ENCODE measurements around the gene MT1A. TPM values are rescaled to one million over a fixed set of nuclear protein-coding genes. Genes with fewer than 3 reads are reported as not detected.

The MT1A gene
- polyA plus RNA-seq (ENCODE audit: insufficient read length) = not detected

DNA sequence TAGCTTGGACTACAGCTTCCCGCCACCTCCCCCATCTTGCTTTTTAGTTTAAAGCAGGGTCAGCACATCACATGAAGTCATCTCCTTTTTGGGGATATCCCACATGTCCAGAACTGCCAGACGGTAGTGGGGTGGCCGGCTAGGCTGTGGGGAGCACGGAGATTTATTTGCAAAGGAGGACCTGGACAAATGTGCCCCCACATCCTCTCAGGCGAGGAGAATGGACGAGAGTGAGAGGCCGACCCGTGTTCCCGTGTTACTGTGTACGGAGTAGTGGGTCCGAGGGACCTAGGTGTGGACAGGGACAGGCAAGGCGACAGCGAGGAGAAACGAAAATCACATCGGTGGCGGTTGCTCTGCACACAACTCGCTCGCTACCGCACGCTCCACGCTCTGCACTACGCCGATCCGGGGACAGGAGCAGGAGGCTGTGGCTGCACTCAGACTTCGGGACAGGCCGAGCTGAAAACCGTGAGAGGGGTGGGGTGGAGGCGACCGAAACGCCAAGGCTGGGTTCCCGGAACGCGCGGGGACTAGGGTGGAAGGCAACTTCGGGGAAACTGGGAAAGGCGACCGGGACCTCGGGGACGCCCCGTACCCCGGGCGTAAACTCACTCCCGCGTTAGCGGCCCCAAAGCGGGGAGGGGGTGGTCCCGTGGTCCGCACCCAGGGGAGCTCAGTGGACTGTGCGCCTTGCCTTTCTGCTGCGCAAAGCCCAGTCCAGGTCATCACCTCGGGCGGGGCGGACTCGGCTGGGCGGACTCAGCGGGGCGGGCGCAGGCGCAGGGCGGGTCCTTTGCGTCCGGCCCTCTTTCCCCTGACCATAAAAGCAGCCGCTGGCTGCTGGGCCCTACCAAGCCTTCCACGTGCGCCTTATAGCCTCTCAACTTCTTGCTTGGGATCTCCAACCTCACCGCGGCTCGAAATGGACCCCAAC, at the start of gene MT1A:
MT1A (plus strand) TSS at position 853 of the 937 bp plus-strand sequence; CDS start at position 926, 73 bp downstream.
- DNase-seq = no peak

DNA sequence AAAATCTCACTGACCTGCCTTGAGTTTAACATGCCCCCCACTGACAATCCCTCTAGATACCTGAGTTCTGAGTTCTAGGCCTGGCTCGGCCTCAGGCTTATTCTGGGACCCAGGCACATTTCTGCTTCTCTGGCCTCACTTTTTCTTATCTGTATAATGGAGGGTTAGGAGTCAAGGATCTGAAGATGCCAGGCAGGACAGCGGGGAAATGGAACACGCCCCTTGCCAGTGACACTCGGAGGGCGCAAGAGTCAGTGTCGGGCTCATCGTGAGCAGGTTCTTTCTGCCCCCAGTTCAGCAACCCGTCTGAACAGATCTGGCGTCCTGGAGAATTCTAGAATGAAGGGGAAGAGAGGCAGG, 49.7 kb upstream of the MT1A start:
- DNase-seq = no peak

GRCh38 chr16:56589141-56590039, 49.1 kb upstream of the MT1A start, which contains the start of gene MT3:
Gene MT3 (plus strand): TSS chr16:56589528. CDS start chr16:56589591, 63 bp downstream.
- no peak for DNase-seq

DNA sequence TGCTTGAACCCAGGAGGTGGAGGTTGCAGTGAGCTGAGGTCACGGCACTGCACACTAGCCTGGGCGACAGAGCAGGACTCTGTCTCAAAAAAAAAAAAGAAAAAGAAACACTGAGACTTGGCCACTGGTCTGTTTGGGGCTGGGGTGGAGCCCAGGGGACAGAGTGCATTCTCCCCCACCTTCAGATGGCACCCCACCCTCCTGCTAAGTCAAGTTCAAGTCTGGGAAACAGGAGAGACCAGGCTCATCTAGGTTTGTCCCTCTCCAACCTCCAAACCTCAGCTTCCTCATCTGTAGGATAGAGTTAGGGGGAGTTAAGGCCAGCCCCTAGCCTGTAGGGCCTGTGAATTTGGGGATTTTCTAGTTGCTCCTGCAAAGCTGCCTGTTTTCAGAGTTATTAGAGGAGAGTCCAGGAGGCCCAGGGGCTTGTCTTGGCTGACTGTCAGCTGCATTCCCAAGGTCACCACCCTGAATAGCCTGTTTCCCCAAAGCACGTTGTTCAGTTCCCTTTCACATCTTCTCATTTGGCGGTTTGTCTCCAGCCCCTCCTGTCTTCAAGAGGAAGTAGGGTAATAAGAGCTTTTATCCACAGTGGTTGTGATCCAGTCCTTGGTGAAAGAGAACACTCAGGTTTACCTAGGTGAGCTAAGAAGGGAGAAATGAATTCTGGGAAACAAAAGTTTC, 46.9 kb upstream of the MT1A start:
- DNase-seq = no peak

DNA sequence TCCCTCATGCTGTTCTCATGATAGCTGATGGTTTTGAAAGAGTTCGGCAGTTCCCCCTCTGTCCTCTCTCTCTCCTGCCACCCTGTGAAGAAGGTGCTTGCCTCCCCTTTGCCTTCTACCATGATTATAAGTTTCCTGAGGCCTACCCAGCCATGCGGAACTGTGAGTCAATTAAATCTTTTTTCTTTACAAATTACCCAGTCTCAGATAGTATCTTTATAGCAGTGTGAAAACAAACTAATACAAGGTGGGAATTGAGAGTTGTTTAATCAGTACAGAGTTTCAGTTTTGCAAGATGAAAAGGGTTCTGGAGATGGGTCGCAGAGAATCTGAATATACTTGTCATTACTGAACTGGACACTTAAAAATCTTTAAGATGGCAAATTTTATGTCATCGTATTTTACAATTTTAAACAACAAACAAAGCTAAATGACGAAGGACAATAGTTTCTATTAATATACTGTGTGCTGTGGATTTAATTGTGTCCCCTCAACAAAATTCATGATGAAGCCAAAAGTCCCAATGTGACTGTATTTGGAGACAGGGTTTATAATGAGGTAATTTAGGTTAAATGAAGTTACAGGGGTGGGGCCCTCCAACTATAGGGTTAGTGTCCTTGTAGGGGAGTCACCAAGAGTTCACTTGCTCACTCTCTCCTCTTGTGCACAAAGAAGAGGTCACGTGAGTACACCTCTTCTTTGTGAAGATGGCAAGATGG, 44.7 kb upstream of the MT1A start:
- no peak for DNase-seq

DNA sequence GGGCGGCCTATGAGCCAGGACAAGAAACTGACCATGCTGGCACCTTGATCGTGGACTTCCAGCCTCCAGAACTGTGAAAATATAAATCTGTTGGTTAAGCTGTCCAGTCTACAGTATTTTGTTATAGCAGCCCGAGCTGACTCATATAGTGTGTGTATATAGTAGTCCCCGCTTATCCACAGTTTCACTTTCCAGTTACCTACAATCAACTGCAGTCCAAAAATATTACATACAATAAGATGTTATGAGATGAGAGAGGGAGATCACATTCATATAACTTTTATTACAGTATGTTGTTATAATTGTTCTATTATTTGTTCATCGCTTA, 44.2 kb upstream of the MT1A start:
- DNase-seq = no peak

DNA sequence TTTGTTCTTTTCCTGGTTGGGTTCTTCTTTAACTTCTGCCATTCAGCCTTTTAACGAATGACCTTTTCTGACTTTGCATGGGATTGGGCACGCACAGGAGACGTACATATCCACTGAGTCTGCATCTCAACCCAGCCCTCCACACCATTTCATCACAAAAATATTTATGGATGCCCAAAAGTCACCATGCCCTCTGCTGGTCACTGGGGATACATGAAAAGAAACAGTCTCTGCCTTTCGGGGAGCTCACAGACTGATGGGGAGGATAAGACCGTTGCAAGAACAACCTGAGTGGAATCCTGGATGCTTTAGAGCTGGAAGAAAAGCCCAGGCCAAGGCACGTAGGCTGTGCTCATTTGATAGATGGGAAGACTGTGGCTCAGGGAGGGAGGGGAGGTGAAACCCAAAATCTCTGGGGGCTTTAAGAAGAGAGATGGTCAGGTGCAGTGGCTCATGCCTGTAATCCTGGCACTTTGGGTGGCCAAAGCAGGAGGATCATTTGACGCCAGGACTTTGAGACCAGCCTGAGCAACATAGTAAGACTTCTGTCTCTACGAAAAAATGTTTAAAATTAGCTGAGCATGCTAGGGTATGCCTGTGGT, 38.0 kb upstream of the MT1A start:
- no peak for DNase-seq

DNA sequence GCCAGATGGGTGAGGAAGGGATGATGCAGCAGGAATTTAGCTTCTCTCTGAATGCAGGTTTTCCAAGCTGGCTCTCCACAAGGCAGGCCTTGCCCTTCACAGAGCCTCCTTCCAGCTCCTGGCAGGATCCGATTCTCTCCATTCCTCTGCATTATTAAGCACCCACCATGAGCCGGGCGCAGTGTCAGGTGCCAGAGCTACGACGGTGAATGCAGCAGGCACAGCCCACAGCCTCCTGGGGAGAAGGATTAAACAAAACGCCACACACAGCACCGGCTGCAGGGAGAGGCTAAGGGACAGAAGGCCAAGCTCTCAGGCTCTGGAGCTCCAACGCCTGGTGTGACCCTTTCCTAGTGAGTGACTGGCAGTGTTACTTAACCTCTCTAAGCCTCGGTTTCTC, 37.1 kb upstream of the MT1A start:
- DNase-seq = no peak

- no peak for DNase-seq
These were observed 34.9 kb upstream of the MT1A start for GRCh38 chr16:56603589-56603988.

GRCh38 chr16:56604966-56605365, 33.5 kb upstream of the MT1A start:
- DNase-seq = no peak

GRCh38 chr16:56605475-56605874, 33.0 kb upstream of the MT1A start:
- DNase-seq = no peak

- no peak for DNase-seq
These were observed 32.4 kb upstream of the MT1A start for GRCh38 chr16:56606071-56606475.

- DNase-seq = no peak
These were observed 31.9 kb upstream of the MT1A start for GRCh38 chr16:56606476-56607108.

DNA sequence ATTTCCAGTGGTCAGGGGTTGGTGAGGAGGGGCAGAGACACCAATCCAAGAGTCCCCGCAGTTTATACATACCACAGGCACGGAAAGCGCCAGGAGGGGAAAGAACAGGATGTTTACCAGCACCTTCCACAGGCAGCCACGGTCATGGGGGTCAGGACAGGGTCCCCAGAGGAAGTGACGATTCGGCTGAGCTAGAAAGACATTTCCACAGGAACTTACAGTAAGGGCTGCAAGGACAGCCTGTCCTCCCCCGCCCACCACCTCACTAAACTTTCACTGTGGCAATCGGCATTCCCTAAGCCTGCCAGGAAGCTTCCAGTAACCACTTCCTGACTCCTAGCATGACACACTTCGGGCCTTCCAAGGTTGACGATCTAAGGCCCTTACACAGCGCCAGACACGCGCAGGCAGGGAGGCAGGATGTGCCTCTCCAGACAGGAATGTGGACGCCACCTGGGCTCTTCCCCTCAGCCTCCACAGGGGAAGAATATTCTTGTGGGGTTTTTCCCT, 31.3 kb upstream of the MT1A start:
- DNase-seq = no peak

DNA sequence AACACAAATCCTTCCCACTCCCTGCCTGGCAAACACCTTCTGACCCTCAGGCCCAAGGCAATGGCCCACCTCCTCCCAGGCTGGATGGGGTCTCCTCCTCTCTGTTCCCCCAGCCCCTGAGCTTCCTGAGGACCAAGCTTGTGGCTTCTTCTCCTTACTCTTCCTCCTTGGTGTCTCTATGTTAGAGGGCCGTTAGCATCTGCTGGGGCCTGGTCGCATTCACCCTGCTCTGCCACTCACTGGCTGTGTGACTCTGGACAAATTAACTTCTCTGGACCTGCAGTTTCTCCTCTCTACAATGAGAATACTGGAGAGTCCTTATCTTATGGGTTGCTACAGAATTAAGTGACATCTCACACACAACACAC, 30.8 kb upstream of the MT1A start:
- no peak for DNase-seq

DNA sequence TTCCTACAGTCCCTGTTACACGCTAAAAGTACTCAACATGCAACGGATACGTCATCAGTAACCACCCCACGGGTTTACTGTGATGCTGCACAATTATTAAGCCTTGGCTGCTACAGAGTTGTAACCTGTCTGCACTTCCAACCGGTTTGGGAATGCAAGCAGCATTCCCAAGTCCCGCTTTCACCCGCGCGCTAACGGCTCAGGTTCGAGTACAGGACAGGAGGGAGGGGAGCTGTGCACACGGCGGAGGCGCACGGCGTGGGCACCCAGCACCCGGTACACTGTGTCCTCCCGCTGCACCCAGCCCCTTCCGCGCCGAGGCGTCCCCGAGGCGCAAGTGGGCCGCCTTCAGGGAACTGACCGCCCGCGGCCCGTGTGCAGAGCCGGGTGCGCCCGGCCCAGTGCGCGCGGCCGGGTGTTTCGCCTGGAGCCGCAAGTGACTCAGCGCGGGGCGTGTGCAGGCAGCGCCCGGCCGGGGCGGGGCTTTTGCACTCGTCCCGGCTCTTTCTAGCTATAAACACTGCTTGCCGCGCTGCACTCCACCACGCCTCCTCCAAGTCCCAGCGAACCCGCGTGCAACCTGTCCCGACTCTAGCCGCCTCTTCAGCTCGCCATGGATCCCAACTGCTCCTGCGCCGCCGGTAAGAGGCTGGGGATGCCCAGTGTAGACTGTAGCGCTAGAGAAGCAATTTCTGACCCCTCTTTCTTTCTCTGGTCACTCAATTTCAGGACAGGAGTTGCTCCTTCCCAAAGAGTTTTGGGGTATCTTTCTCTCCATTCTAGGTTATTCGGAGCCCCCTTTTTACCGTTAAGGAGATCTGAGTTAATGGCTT, 30.2 kb upstream of the MT1A start, which contains the start of gene MT2A:
MT2A (plus strand) TSS at position 542 of the 833 bp plus-strand sequence; CDS start at position 614, 72 bp downstream.
- DNase-seq = peak; percentile 93

GRCh38 chr16:56608876-56609462, 29.5 kb upstream of the MT1A start:
- no peak for DNase-seq

DNA sequence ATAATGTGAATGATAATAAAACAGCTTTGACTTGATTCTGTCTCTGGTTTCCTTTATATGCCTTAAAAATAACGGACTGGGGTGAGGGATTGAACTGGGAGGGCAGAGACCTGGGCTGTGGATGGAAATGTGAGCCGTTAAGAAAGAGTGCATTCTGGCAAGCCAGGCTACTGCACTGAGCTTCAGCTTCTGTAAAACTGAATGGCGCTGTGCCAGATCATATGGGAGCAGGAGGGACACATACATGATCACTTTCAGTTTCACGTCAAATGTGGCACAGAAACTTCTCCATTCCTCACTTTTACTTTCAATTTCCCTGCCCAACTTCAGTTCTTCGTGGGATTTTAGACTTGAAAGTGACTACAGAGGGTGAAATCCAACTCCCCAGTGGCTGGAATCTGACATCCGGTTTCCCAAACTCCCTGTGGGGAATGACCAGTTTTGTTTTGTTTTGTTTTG, 29.0 kb upstream of the MT1A start:
- peak; percentile 77 for DNase-seq

GRCh38 chr16:56610017-56610608, 28.4 kb upstream of the MT1A start:
- DNase-seq = no peak

Data from hindlimb muscle (tissue), 1 donor.